Effector memory CD4-positive, alpha-beta T cell (primary cell): ENCODE data around the gene CEMP1.

Source experiments
- DNase-seq, 3 donors: peaks; one replicate each; pipeline ENCODE4 v3.0.0-alpha.2; 2020
- H3K27ac ChIP-seq: 2 replicates; pipeline ENCODE4 v1.7.0; 2013; ENCODE audit warnings: mild to moderate bottlenecking, low read length, moderate library complexity; ENCODE audit not compliant: insufficient read depth, poor library complexity, severe bottlenecking
- H3K27me3 ChIP-seq: replicated peaks from 2 replicates; pipeline ENCODE4 v1.7.0; 2013; ENCODE audit warnings: mild to moderate bottlenecking, low read length; ENCODE audit not compliant: insufficient read depth, control insufficient read depth, poor library complexity, severe bottlenecking
- H3K36me3 ChIP-seq: 2 replicates; pipeline ENCODE4 v1.7.0; 2013; ENCODE audit warnings: mild to moderate bottlenecking, low read length, moderate library complexity; ENCODE audit not compliant: control insufficient read depth, insufficient read depth
- H3K4me1 ChIP-seq: 2 replicates; pipeline ENCODE4 v1.7.0; 2013; ENCODE audit warnings: low read length, mild to moderate bottlenecking; ENCODE audit not compliant: control insufficient read depth, insufficient read depth, poor library complexity, severe bottlenecking
- H3K4me3 ChIP-seq: 2 replicates; pipeline ENCODE4 v1.7.0; 2013; ENCODE audit warnings: low read length, low read depth, mild to moderate bottlenecking; ENCODE audit not compliant: insufficient read depth, poor library complexity, severe bottlenecking
- H3K9me3 ChIP-seq: 2 replicates; pipeline ENCODE4 v1.7.0; 2013; ENCODE audit warnings: mild to moderate bottlenecking, low read length, moderate library complexity; ENCODE audit not compliant: control insufficient read depth

CEMP1 gene

DNA sequence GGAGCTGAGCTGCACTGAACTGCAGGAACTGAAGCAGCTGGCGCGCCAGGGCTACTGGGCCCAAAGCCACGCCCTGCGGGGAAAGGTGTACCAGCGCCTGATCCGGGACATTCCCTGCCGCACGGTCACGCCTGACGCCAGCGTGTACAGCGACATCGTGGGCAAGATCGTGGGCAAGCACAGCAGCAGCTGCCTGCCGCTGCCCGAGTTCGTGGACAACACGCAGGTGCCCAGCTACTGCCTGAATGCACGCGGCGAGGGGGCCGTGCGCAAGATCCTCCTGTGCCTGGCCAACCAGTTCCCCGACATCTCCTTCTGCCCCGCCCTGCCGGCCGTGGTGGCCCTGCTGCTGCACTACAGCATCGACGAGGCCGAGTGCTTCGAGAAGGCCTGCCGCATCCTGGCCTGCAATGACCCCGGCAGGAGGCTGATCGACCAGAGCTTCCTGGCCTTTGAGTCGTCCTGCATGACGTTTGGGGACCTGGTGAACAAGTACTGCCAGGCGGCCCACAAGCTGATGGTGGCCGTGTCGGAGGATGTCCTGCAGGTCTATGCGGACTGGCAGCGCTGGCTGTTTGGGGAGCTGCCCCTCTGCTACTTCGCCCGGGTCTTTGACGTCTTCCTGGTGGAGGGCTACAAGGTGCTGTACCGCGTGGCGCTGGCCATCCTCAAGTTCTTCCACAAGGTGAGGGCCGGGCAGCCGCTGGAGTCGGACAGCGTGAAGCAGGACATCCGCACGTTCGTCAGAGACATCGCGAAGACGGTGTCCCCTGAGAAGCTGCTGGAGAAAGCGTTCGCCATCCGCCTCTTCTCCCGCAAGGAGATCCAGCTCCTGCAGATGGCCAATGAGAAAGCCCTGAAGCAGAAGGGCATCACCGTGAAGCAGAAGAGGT lies 34.7 kb downstream of the CEMP1 start:
- H3K9me3 ChIP-seq = no peaks in the 10 kb centered on the region
- no peak for DNase-seq
- no peak overlapping the region for H3K27ac ChIP-seq
- H3K36me3 ChIP-seq = peaks cover 5% of the 10 kb centered on the region
- H3K4me1 ChIP-seq = peaks cover 5% of the 10 kb centered on the region
- no peak overlapping the region for H3K4me3 ChIP-seq
- H3K27me3 ChIP-seq = no peaks in the 10 kb centered on the region

DNA sequence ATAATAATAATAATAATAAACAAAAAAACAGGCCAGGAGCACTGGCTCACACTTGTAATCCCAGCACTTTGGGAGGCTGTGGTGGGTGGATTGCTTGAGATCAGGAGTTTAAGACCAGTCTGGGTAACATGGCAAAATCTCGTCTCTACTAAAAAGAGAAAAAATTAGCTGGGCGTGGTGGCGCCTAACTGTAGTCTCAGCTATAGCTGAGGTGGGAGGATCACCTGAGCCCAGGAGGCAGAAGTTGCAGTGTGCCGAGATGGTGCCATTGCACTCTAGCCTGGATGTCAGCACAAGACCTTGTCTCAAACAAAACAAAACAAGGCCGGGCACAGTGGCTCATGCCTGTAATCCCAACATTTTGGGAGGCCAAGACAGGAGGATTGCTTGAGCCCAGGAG lies 36.2 kb downstream of the CEMP1 start:
- Histone ChIP-seq H3K27me3 (no peaks in the 10 kb centered on the region), H3K4me1 (no peaks in the 10 kb centered on the region), H3K27ac (no peak overlapping the region), H3K36me3 (peaks cover 5% of the 10 kb centered on the region), H3K4me3 (no peak overlapping the region), H3K9me3 (no peaks in the 10 kb centered on the region)
- DNase-seq = no peak

- no peak overlapping the region for H3K27ac ChIP-seq
- no peaks in the 10 kb centered on the region for H3K27me3 ChIP-seq
- H3K4me3 ChIP-seq = no peak overlapping the region
- DNase-seq = no peak
- H3K9me3 ChIP-seq = no peaks in the 10 kb centered on the region
- no peaks in the 10 kb centered on the region for H3K4me1 ChIP-seq
- H3K36me3 ChIP-seq = peaks cover 5% of the 10 kb centered on the region
Measured at GRCh38 chr16:2494616-2495015, 36.6 kb downstream of the CEMP1 start.

GRCh38 chr16:2493605-2494004 lies 37.6 kb downstream of the CEMP1 start:
- Histone ChIP-seq H3K9me3 (no peaks in the 10 kb centered on the region), H3K27ac (no peak overlapping the region), H3K36me3 (peaks cover 5% of the 10 kb centered on the region), H3K4me3 (no peak overlapping the region), H3K4me1 (no peaks in the 10 kb centered on the region), H3K27me3 (no peaks in the 10 kb centered on the region)
- no peak for DNase-seq

DNA sequence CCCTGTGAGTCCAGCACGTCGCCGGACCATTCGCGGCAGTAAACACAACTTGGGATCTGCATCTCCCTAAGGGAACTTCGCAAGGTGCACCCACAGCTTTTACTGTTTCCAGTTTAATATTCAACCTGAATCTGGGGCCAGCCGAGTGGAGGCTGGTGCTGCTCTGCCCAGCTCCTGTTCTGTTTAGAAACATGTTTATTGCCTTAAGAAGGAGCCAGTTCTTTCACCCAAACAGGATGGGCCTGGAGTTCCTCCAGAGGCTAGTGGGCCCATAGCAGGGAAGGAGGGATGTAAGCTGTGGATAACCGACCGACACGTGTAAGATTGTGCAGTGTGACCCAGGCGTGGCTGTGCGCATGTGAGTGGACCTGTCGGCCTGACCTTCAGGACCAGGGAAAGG lies 38.9 kb downstream of the CEMP1 start:
- Histone ChIP-seq H3K9me3 (no peaks in the 10 kb centered on the region), H3K4me3 (no peak overlapping the region), H3K4me1 (peaks cover 1% of the 10 kb centered on the region), H3K27me3 (no peaks in the 10 kb centered on the region), H3K36me3 (peaks cover 5% of the 10 kb centered on the region), H3K27ac (no peak overlapping the region)
- DNase-seq = no peak

- H3K4me1 ChIP-seq = peaks cover 10% of the 10 kb centered on the region
- no peak for DNase-seq
- no peak overlapping the region for H3K4me3 ChIP-seq
- H3K9me3 ChIP-seq = no peaks in the 10 kb centered on the region
- no peak overlapping the region for H3K27ac ChIP-seq
- no peaks in the 10 kb centered on the region for H3K27me3 ChIP-seq
- no peaks in the 10 kb centered on the region for H3K36me3 ChIP-seq
Measured at GRCh38 chr16:2490190-2491105, 40.8 kb downstream of the CEMP1 start.

DNA sequence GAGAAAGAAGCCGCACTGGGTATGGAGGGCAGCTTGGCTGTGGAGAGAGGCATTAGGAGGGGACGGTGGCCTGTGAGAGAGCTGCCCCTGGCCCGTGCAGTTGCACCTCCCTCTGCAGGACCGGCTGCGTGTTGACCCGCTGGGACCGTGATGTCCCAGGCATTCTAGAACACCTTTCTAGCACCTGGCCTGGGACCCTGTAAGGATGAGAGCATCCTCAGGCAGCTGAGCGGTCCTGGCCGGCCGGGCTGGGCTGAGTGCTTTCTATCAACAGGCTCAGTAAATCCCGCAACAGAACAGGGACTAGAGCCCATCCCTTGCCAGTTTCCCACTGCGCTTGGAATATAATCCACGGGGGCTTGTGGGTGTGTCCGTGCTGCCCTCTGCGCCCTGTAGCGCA lies 41.6 kb downstream of the CEMP1 start:
- Histone ChIP-seq H3K4me3 (no peak overlapping the region), H3K36me3 (no peaks in the 10 kb centered on the region), H3K4me1 (peaks cover 10% of the 10 kb centered on the region), H3K27ac (no peak overlapping the region), H3K9me3 (no peaks in the 10 kb centered on the region), H3K27me3 (no peaks in the 10 kb centered on the region)
- no peak for DNase-seq

- Histone ChIP-seq H3K4me1 (peaks cover 10% of the 10 kb centered on the region), H3K27ac (no peak overlapping the region), H3K9me3 (no peaks in the 10 kb centered on the region), H3K36me3 (no peaks in the 10 kb centered on the region), H3K27me3 (no peaks in the 10 kb centered on the region), H3K4me3 (no peak overlapping the region)
- no peak for DNase-seq
Measured at GRCh38 chr16:2487903-2488531, 43.2 kb downstream of the CEMP1 start.

GRCh38 chr16:2487517-2487842 lies 43.7 kb downstream of the CEMP1 start:
- H3K4me3 ChIP-seq = no peak overlapping the region
- no peaks in the 10 kb centered on the region for H3K27me3 ChIP-seq
- H3K9me3 ChIP-seq = no peaks in the 10 kb centered on the region
- H3K4me1 ChIP-seq = peaks cover 10% of the 10 kb centered on the region
- DNase-seq = no peak
- no peaks in the 10 kb centered on the region for H3K36me3 ChIP-seq
- H3K27ac ChIP-seq = no peak overlapping the region
